Stimulated activated naive CD8-positive, alpha-beta T cell treated with anti-CD3 and anti-CD28 coated beads, Interleukin-15, Interleukin-2, amounts not matched to agents 100 ng/mL and 50 ng/mL, for 24 hours (primary cell): Measurements from ENCODE around the gene PPM1A.

ENCODE experiments used
- H3K27ac Mint-ChIP-seq: one replicate; pipeline ENCODE4 v1.8.0; 2021; ENCODE audit warnings: mild to moderate bottlenecking, mixed read lengths
- H3K27me3 Mint-ChIP-seq: one replicate; pipeline ENCODE4 v1.8.0; 2021; ENCODE audit warnings: mixed read lengths
- H3K36me3 Mint-ChIP-seq: one replicate; pipeline ENCODE4 v1.8.0; 2021; ENCODE audit warnings: low read depth, mixed read lengths
- H3K4me1 Mint-ChIP-seq: one replicate; pipeline ENCODE4 v1.8.0; 2021; ENCODE audit warnings: low read depth, mixed read lengths
- H3K4me3 Mint-ChIP-seq: one replicate; pipeline ENCODE4 v1.8.0; 2021; ENCODE audit warnings: mild to moderate bottlenecking, mixed read lengths
- H3K9me3 Mint-ChIP-seq: one replicate; pipeline ENCODE4 v1.8.0; 2021; ENCODE audit warnings: mixed read lengths

PPM1A gene

DNA sequence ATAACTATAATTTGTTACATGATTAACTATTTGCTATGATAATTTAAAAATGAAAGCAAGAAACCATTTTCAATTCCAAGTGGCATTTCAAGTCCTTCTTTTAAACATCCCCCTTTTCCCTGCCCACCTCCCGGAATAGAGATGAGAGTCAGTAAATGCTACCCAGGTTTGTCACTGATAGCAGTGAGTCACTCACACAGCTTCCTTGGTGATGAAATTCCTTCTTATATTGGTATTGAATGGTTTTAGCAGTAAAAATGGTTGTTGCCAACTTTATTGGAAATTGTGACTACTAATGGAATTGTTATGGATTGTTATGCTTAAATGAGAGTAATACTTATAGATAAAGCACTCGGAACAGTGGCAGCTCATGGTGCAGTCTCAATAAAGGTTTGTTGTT is 90.5 kb downstream of the PPM1A start:
- Mint-ChIP-seq H3K9me3 (no peaks in the 10 kb centered on the region), H3K27me3 (peaks cover 41% of the 10 kb centered on the region), H3K4me3 (no peak overlapping the region), H3K36me3 (no peaks in the 10 kb centered on the region), H3K27ac (no peak overlapping the region), H3K4me1 (no peaks in the 10 kb centered on the region)

DNA sequence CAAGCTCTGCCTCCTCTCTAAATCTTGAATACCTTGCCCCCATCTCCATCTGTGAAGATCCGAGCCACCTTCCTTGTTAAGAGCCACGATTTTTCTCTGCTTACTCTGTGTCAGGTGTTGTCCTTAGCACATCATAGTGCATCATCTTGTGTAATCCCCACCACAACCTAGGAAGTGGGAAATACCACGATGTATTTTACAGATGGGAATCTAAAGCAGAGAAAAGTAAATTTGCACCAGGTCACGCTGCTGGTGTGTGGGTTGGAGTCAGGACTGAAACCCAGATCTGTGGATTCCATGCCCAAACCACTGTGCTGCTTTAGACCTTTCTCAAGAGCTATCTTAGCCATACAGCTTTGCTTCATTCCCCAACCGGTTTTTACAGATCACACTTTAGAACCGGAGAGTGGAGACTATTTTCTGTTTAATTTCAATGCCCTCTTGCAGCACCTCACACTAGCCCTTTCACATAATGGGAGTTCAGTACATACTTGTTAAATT is 94.6 kb downstream of the PPM1A start:
- Mint-ChIP-seq H3K27ac (no peak overlapping the region), H3K27me3 (peaks cover 16% of the 10 kb centered on the region), H3K9me3 (no peaks in the 10 kb centered on the region)

DNA sequence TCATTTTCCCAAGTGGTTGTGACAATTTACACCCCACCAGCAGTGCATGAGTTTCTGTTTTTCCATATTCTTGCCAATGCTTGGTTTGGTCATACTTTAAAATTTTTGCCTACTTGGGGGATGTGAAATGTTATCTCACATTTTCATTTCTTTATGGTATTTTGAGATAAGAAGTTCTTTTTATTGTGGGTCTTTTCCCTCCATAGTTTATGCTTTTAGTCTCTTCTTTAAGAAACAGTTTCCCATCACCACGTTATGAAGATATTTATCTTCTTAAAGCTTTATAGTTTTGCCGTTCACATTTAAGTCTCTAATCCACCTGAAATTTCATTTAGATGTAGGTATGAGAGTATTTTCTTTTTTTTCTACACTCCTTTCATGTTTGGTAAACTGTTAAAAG is 95.7 kb downstream of the PPM1A start:
- H3K4me3 Mint-ChIP-seq, result no peak overlapping the region
- no peaks in the 10 kb centered on the region for H3K9me3 Mint-ChIP-seq
- no peaks in the 10 kb centered on the region for H3K36me3 Mint-ChIP-seq
- no peak overlapping the region for H3K27ac Mint-ChIP-seq
- peaks cover 9% of the 10 kb centered on the region for H3K27me3 Mint-ChIP-seq
- no peaks in the 10 kb centered on the region for H3K4me1 Mint-ChIP-seq

More for the DNA sequence above, 94.6 kb downstream of the PPM1A start:
- H3K4me1 Mint-ChIP-seq, result no peaks in the 10 kb centered on the region
- no peak overlapping the region for H3K4me3 Mint-ChIP-seq
- no peaks in the 10 kb centered on the region for H3K36me3 Mint-ChIP-seq

DNA sequence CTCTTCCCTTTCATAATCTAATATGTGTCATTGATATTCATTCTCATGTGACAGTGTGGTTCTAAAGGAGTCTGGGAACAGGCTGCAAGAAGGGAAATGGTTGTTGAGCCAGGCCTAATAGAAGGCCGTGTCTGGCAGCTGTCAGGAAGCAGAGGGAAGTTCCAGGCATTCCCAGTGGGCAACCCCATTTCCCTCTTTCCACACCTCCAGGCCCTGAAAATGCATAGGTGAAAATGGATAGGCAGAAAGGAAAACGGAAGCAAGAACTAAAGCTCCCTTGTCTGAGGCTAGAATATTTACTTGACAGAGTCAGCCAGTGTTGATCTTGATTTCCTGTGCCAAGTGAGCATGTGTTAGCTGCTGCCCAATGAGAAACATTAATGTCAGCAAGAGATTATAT is 97.7 kb downstream of the PPM1A start:
- Mint-ChIP-seq H3K36me3 (no peaks in the 10 kb centered on the region), H3K4me1 (no peaks in the 10 kb centered on the region), H3K9me3 (no peaks in the 10 kb centered on the region), H3K27ac (no peak overlapping the region), H3K27me3 (peaks cover 14% of the 10 kb centered on the region), H3K4me3 (no peak overlapping the region)

DNA sequence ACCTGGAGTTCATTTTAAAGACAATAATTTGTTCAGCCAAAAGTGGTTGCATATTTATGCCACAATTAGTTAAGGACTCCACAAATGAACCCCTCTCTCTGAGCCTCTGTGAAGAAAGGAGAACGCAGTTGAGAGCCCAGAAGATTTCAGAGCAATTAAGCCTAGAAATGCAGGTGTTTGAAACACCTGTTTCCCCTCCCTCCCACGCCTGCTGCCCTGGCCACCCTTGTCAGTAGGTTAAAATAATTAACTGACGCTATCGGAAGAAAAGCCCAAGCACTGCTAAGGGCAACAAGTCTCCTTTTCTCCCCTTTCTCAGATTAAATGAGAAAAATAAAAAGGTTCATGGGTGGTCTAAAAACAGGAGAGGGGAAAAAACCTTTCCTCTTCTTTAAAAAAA is 99.2 kb downstream of the PPM1A start:
- peaks cover 17% of the 10 kb centered on the region for H3K27me3 Mint-ChIP-seq
- no peaks in the 10 kb centered on the region for H3K9me3 Mint-ChIP-seq
- no peak overlapping the region for H3K27ac Mint-ChIP-seq
- no peak overlapping the region for H3K4me3 Mint-ChIP-seq
- H3K36me3 Mint-ChIP-seq, result no peaks in the 10 kb centered on the region
- H3K4me1 Mint-ChIP-seq, result no peaks in the 10 kb centered on the region
